ENCODE measurements around the gene CMTM1.

The CMTM1 gene

DNA sequence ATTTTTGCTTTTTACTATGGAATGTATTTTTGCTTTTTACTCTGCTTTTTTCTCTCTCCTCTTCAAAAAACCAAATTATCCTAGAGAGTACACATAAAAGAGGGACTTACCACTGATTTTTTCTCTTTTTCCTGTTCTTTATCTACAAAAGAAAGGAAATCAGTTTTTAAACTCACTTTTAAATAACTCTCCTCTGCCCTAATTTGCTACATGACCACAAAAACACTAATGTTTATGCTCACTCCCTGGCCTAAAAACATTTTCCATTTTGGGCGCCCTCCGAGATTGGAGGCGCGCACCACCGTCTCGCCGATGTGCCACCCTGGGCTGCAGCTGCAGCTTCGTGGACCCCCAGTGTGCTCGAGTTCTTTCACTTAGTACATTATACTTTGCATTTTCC is 17.4 kb upstream of the CMTM1 start:
- H3K4me3 ChIP-seq (ENCODE audit: low read depth, low read length): peak overlapping the region; percentile 77
- TF ChIP-seq, protein P1, sequence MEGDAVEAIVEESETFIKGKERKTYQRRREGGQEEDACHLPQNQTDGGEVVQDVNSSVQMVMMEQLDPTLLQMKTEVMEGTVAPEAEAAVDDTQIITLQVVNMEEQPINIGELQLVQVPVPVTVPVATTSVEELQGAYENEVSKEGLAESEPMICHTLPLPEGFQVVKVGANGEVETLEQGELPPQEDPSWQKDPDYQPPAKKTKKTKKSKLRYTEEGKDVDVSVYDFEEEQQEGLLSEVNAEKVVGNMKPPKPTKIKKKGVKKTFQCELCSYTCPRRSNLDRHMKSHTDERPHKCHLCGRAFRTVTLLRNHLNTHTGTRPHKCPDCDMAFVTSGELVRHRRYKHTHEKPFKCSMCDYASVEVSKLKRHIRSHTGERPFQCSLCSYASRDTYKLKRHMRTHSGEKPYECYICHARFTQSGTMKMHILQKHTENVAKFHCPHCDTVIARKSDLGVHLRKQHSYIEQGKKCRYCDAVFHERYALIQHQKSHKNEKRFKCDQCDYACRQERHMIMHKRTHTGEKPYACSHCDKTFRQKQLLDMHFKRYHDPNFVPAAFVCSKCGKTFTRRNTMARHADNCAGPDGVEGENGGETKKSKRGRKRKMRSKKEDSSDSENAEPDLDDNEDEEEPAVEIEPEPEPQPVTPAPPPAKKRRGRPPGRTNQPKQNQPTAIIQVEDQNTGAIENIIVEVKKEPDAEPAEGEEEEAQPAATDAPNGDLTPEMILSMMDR (IDR thresholded peaks at IDR 0.05; ENCODE audit: low read depth, low read length): no peak

DNA sequence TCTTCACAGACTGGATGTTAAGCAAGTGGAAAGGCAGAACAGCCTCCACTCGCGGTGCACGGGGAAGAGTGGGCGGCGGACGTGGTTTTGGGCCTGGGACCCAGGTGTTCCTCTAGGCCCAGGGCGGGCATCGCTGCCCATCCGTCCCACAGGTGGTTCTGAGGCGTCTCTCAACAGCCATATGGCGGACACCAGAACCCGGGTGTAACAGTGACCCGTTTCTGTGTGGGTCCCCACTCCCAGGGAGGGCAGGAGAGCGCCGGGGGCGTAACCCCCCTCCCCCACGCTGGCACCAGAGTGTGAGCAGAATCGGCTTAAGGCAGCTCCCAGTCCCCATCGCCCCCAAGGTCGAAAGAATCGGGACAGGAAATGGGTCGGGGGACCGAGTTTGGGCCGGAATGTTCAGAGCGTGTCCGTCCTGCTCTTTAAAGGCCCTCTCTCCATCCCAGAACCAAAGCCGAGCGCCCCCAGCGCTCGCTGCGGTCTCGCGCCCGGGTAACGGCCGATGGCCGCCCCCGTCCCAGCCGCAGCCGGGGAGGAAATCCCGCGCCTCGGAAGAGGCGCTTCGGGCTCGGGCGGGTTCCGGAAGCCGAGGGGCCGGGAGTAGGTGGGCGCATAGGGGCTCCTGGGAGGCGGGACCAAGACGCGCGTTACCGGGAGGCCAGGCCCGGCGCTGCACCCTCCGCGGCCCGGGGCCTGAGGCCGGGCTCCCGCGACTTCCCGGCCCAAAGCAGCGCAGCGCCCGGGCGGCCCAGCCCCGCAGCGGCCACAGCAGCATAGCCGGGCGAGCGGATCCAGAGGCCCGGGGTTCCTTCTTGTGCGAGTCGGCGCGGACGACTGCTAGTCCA is 16.7 kb upstream of the CMTM1 start, which contains the start of gene TK2:
Gene TK2, minus strand, starts transcription at position 839 of the 848 bp plus-strand sequence. Its CDS starts 61 bp downstream, at position 778.
- TF ChIP-seq, protein P1 (IDR thresholded peaks at IDR 0.05; ENCODE audit: low read depth, low read length): no peak
- H3K4me3 ChIP-seq (ENCODE audit: low read depth, low read length): peak within 1 kb of the TSS; percentile 77

DNA sequence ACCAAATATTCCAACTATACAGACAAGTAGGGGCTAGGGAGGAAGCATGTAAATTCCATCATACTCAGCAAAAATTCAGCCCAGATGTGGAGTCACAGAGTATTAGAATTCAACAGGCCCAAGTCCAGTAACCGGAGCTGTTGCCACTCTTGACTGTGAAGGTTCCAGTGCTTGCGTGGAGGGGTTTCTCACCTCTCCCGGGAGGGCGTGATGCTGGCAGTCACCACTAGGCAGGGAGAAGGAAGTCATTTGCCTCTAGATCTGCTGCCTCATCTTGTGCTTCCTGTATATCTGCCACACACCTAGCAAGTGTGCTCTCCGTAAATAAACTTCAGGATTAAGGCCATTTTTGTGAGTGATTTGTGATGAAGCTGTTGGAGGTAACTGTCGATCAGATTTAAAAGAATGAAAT is 14.9 kb upstream of the CMTM1 start:
- TF ChIP-seq, protein P1 (IDR thresholded peaks at IDR 0.05; ENCODE audit: low read depth, low read length): no peak
- H3K4me3 ChIP-seq (ENCODE audit: low read depth, low read length): no peak overlapping the region

DNA sequence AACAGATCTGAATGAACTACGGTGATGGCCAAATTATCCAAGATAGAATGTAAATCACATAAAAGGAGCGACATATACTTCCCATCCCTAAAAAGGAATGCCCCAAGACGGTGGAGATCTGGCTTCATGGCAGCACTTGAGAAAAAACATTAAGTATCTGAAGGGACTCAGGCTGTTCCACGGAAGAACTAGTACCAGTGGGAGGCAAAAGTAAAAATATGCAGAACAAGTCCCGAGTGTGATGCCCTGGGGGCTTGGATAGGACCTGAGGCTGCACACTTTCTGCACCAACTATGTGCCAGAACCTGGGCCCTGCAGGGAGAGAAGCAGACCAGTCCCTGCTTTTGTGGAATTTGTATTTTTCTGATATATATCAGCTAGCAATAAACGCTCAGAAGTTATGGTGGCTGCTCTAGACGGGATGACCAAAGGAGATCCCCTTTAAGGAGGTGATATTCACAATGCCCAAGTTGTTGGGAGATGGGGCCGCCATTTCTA is 14.4 kb upstream of the CMTM1 start:
- H3K4me3 ChIP-seq (ENCODE audit: low read depth, low read length): peak overlapping the region; percentile 68
- TF ChIP-seq, protein P1 (IDR thresholded peaks at IDR 0.05; ENCODE audit: low read depth, low read length): no peak

DNA sequence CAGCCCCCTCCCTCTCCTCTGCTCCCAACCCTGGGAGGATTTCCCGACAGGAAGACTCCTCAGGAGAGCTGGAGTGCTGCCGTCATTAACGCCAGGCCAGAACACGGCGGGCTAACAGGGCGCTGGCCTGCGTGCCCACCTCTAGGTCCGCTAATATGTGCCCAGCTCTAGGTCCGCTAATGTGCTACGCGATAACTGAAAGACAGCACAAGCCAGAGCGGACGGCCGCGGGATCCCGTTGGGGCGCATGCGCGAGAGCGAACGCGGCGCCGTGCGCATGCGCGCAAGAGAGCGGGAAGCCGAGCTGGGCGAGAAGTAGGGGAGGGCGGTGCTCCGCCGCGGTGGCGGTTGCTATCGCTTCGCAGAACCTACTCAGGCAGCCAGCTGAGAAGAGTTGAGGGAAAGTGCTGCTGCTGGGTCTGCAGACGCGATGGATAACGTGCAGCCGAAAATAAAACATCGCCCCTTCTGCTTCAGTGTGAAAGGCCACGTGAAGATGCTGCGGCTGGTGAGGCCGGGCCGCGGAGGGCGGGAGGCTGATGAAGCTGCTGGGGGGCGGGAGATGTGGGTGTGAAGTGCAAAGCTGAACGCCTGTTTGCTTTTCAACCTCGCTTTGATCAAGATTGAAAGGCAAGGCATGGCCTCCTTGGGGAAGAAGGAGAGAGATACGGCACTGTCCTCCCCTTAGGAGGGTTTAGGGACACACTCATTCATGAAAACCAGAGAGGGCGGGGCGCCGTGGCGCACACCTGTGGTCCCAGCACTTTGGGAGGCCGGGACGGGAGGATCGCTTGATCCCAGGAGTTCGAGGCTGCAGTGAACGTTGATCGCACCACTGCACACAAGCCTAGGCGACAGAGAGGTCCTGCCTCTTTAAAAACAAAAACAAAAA is 13.7 kb upstream of the CMTM1 start, which contains the start of gene CKLF:
Gene CKLF, plus strand, starts transcription at position 291 of the 892 bp plus-strand sequence. Its CDS starts 140 bp downstream, at position 431.
- H3K4me3 ChIP-seq (ENCODE audit: low read depth, low read length): peak within 1 kb of the TSS; percentile 68
- TF ChIP-seq, protein P1 (IDR thresholded peaks at IDR 0.05; ENCODE audit: low read depth, low read length): no peak

DNA sequence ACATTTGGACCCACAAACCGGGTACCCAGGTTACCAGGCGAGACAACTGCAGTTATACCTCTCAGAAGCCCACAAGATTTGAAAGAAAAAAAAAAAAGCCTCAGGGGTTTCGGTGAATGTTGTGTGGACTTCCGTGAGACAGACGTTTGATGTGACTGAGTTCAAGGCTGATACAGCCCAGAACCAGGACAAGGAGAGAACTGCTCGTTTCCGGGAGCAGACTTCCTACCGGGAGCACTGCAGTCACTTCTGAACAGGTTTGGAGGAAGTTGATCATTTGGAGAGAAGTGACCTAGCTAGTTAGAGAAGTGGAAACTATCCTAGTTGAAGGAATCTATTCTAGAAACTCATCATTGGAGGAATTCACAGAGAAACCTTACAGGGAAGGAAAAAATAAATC is 13.0 kb upstream of the CMTM1 start:
- peak overlapping the region; percentile 68 for H3K4me3 ChIP-seq (ENCODE audit: low read depth, low read length)
- TF ChIP-seq, protein P1 (IDR thresholded peaks at IDR 0.05; ENCODE audit: low read depth, low read length): no peak

All from WI38 (cell line).